Ovary (tissue), 9 donors: ENCODE results near the gene FAM149B1. TPM values are rescaled to one million over a fixed set of nuclear protein-coding genes. Genes with fewer than 3 reads are reported as not detected.

Source experiments
- DNase-seq, 5 donors: peaks; one replicate each; pipeline ENCODE4 v3.0.0-alpha.2; 2019 to 2020
- H3K27ac ChIP-seq, 2 donors: fragments of 200-600 bp; one replicate each; pipeline versions ENCODE4 v1.5.1 to v1.8.0; 2019 to 2022
- H3K27me3 ChIP-seq: fragments of 200-600 bp; one replicate; pipeline ENCODE4 v1.8.0; 2022
- H3K36me3 ChIP-seq: fragments of 200-600 bp; sonication (generic); one replicate; pipeline ENCODE4 v1.5.1; 2019
- H3K4me1 ChIP-seq: one replicate; pipeline ENCODE4 v1.8.1; 2013; ENCODE audit warnings: mild to moderate bottlenecking, moderate library complexity; ENCODE audit not compliant: insufficient read depth
- H3K4me3 ChIP-seq: fragments of 200-600 bp; sonication (generic); one replicate; pipeline ENCODE4 v1.5.1; 2017
- H3K9me3 ChIP-seq, 2 donors: fragments of 200-600 bp in 1 of 2; sonication (generic) in 1 of 2; one replicate each; pipeline versions ENCODE4 v1.5.1 to v1.8.1; 2013 to 2019; ENCODE audit warnings: mild to moderate bottlenecking in 1 of 2, moderate library complexity in 1 of 2
- CTCF ChIP-seq, 3 donors: fragments of 450-650 bp in 2 of 3; fragments of 200-600 bp in 1 of 3; IDR thresholded peaks; one replicate each; pipeline versions ENCODE4 v1.5.1 to v1.8.0; 2016 to 2022; ENCODE audit warnings: antibody characterized with exemption in 3 of 3, mild to moderate bottlenecking in 1 of 3
- EP300 ChIP-seq: sonication (generic); formaldehyde crosslinking; IDR thresholded peaks from one replicate; pipeline ENCODE4 v1.6.1; 2017; ENCODE audit warnings: antibody characterized with exemption
- POLR2A ChIP-seq: fragments of 450-650 bp; IDR thresholded peaks from one replicate; pipeline ENCODE4 v1.6.1; 2017; ENCODE audit warnings: antibody characterized with exemption, mild to moderate bottlenecking, moderate library complexity
- WGBS, 3 donors: extraction: QIAGEN DNeasy Blood & Tissue Kit in 1 of 3; methylation state at CpG; one replicate each; pipeline versions ENCODE4 v1.1.5 to v1.1.7; 2013 to 2017; 5-methylcytosine and 5-hydroxymethylcytosine counted together
- intact Hi-C, 4 donors: fragments of 100-400 bp; cut with DNase I; formaldehyde crosslinking; loops; one replicate each; pipeline versions ENCODE4 v1.11.0 to v1.15.1; 2022 to 2023
- polyA plus RNA-seq, 2 donors: library from polyadenylated mRNA; stranded (reverse); fragments of 200-250 nt in 1 of 2; fragments of 350-450 nt in 1 of 2; fragmentation: Illumina TruSeq in 1 of 2; extraction: RNeasy Lipid Tissue Mini Kit (QIAGEN cat#74804) in 1 of 2; gene quantifications; one replicate each; pipeline ENCODE4 v1.2.3, GENCODE V29; 2013 to 2014
- total RNA-seq, 7 donors: library from RNA; depleted of rRNA in 2 of 7; stranded (reverse); fragments of >200 nt in 2 of 7; fragmentation: NEBNext Ultra II Directional in 3 of 7; extraction: Animal tissue kit (Norgen Biotek cat#: 25700) in 3 of 7; gene quantifications; one replicate each; pipeline versions ENCODE4 v1.1.0 to v1.2.4, GENCODE V29; 2016 to 2023
- donor health status: DM: no; HTN: no; CAD: no; lungs with moderate emphysema.
- donor health status: DM: no; HTN: no; CAD: no.
- donor health status: Bipolar disorder and iron deficiency.
- donor health status: DM: yes; HTN: yes; CAD: no.
- donor health status: DM: no; HTN: no; CAD: no.
- donor health status: DM: yes; HTN: yes; CAD: no.

FAM149B1 gene
- total and polyA plus RNA-seq, 9 donors: 11.7 to 34.8 (median 23.2) TPM

DNA sequence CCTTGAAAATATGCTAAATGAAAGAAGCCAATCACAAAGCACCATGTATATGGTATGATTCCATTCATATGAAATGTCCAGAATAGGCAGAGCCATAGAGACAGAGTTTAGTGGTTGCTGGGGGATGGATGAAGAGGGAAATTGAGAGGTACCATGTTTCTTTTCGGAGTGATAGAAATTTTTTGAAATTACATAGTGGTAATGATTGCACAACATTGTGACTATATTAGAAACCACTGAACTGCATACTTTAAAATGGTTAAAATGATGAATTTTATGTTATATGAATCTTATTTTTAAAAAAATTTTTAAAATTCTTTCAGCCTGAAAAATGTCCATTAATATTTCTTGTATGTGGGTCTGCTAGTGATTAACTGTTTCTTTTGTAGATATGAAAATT, 53.1 kb downstream of the FAM149B1 start:
- no peak overlapping the region for H3K4me3 ChIP-seq
- H3K27ac ChIP-seq: no peak overlapping the region
- intact Hi-C loops: no loop called here
- no peaks in the 10 kb centered on the region for H3K27me3 ChIP-seq
- WGBS, 3 donors: 77 to 93% (median 81%) methylated on average over 1 of the region's 1 CpG
- H3K9me3 ChIP-seq: no peaks in the 10 kb centered on the region
- no peaks in the 10 kb centered on the region for H3K4me1 ChIP-seq
- H3K36me3 ChIP-seq: no peaks in the 10 kb centered on the region
- no peak for DNase-seq
- TF ChIP-seq EP300: no peak
- no peak for TF ChIP-seq CTCF (IDR thresholded peaks at IDR 0.05)
- no peak for TF ChIP-seq POLR2A

DNA sequence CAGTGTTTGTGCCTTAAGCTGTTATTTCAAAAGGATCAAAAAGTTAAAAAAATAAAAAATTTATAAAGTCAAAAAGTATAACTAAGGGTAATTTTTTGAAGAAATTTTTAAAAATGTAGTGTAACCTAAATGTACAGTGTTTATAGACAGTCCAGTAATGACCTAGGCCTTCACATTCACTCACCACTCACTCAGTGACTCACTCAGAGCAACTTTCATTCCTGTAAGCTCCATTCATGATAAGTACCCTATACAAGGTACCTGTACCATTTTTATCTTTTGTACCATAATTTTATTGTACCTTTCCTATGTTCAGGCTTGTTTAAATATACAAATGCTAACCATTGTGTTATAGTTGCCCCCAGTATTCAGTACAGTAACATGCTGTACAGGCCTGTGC, 57.6 kb downstream of the FAM149B1 start:
- intact Hi-C loops: no loop called here
- Histone ChIP-seq H3K4me3 (no peak overlapping the region), H3K27ac (no peak overlapping the region), H3K27me3 (no peaks in the 10 kb centered on the region), H3K4me1 (peaks cover 4% of the 10 kb centered on the region), H3K36me3 (no peaks in the 10 kb centered on the region), H3K9me3 (no peaks in the 10 kb centered on the region)
- DNase-seq: no peak
- no peak for TF ChIP-seq POLR2A
- no peak for TF ChIP-seq CTCF (IDR thresholded peaks at IDR 0.05)
- no peak for TF ChIP-seq EP300

- Histone ChIP-seq H3K27ac (no peak overlapping the region), H3K4me3 (no peak overlapping the region), H3K9me3 (no peaks in the 10 kb centered on the region), H3K36me3 (no peaks in the 10 kb centered on the region), H3K4me1 (peaks cover 4% of the 10 kb centered on the region), H3K27me3 (no peaks in the 10 kb centered on the region)
- no peak for DNase-seq
- intact Hi-C loops: no loop called here
- TF ChIP-seq EP300 (no peak), CTCF (IDR thresholded peaks at IDR 0.05) (no peak), POLR2A (no peak)
Measured at GRCh38 chr10:73226663-73227062, 58.7 kb downstream of the FAM149B1 start.

DNA sequence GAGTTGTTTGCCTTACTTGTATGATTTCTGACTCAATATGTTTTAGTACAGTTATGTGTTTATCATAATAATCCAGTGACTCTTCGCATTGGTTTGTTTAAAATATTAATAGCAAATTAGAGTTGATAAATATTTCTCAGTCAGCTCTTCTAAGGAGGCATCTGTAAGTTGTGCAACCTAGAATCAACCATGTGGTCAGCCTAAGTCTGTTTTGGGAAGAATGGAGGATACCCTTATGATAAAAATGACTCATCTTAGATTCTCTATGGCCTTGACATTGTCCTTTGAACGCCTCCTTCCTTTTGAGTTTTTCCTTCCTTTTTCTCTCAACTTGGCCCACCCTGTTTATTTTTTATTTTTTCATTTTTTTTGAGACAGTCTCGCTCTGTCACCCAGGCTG, 60.3 kb downstream of the FAM149B1 start:
- WGBS, 3 donors: 17 to 45% (median 23%) methylated on average over 3 of the region's 3 CpGs
- Histone ChIP-seq H3K36me3 (no peaks in the 10 kb centered on the region), H3K27me3 (no peaks in the 10 kb centered on the region), H3K9me3 (no peaks in the 10 kb centered on the region), H3K4me1 (peaks cover 4% of the 10 kb centered on the region), H3K4me3 (no peak overlapping the region), H3K27ac (peak overlapping the region in 1 of 2 donors; percentile 3)
- DNase-seq: no peak
- intact Hi-C loops: no loop called here
- TF ChIP-seq EP300: no peak
- TF ChIP-seq CTCF (IDR thresholded peaks at IDR 0.05): no peak
- no peak for TF ChIP-seq POLR2A

DNA sequence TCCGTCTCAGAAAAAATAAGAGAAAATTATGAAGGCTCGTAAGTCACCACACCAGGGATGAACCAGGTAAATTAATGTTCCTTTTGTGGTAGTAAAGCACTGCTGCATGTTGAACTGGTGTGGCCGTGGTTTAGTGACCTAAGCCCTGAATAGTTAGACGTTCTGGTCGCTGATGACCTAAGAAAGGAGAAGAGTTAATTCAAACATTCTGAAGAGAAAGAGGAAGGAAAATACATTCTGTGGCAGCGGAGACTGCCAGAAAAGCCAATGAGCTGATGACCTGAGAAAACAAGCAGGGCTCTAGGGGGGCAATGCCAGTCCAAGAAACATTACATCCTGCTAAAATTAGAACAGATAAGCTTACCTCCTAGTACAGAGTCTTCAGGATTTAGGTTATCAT, 61.6 kb downstream of the FAM149B1 start:
- WGBS, 3 donors: 85 to 87% (median 86%) methylated on average over 6 of the region's 6 CpGs
- Histone ChIP-seq H3K4me3 (no peak overlapping the region), H3K36me3 (no peaks in the 10 kb centered on the region), H3K9me3 (no peaks in the 10 kb centered on the region), H3K4me1 (peaks cover 4% of the 10 kb centered on the region), H3K27me3 (no peaks in the 10 kb centered on the region), H3K27ac (no peak overlapping the region)
- TF ChIP-seq EP300 (no peak), POLR2A (no peak), CTCF (IDR thresholded peaks at IDR 0.05) (no peak)
- intact Hi-C loops: no loop called here
- DNase-seq: no peak
